ENCODE results near the gene SEZ6L2. TPM values are rescaled to one million over a fixed set of nuclear protein-coding genes. Genes with fewer than 3 reads are reported as not detected.

The SEZ6L2 gene
- total and polyA plus RNA-seq, 2 of the 13 experiments (the other 11 are each of a cell fraction or from before 2014, with no cell fraction given): 14.9 to 16.9 TPM

DNA sequence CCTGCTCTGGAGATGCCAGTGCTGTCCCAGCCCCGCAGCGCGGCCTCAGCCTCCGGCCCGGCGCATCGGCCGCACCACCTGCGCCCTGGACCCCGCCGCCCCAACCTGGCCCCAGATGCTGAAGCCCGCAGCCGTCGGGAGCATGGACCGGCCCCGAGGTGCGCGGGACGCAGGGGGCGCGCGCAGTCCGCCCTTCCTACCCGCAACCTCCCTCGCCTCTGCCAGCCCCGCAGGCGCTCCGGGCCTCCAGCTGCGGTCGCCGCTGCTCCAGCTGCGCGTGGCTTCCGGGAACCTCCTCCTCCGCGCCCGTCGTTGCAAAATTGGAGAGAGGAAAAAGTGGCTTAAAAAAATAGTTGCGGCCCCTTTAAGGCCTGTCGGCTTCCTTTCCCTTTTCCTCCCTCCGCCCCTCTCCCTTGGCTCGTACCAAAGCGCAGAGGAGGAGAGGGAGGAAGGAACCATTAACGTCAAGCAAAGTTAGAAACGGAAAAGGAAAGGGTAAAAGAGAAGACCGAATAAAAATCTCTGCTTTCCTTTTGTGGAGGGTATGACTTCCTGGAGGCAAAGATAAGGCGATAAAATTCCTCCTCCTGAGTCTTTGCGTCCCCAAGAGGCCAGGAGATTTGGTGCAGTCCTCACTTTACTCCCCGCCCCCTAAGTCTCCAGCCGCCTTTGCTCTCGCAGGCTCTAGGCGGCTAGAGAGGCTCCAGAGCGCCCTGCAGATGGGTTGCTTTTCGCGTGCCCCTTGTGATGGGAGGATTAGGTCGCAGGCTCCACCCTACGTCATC is 36.3 kb downstream of the SEZ6L2 start, which contains the start of gene CDIPT (continued):
- TF ChIP-seq SNAPC2 (CRISPR knock-in tag; IDR thresholded peaks at IDR 0.05): peak; percentile 56; the same call in 1 of the 2 replicates
- TF ChIP-seq NR2C2 (CRISPR knock-in tag; IDR thresholded peaks at IDR 0.05; ENCODE audit: borderline replicate concordance): peak; percentile 44; the same call in 1 of the 2 replicates
- TF ChIP-seq PBX3 (CRISPR knock-in tag; IDR thresholded peaks at IDR 0.05; ENCODE audit: borderline replicate concordance): no peak
- TF ChIP-seq FLYWCH1 (CRISPR knock-in tag; IDR thresholded peaks at IDR 0.05): no peak
- no peak for TF ChIP-seq NFE2 (CRISPR knock-in tag; IDR thresholded peaks at IDR 0.05)
- TF ChIP-seq FIP1L1 (IDR thresholded peaks at IDR 0.05; ENCODE audit: borderline replicate concordance, insufficient read depth, low read depth, low read length): no peak
- TF ChIP-seq HNRNPH1 (optimal IDR thresholded peaks at IDR 0.05; ENCODE audit: low read depth, low read length): no peak
- no peak for TF ChIP-seq ZNF816 (CRISPR knock-in tag; IDR thresholded peaks at IDR 0.05; ENCODE audit: borderline replicate concordance)
- 0 out of 2 replicates have a peak, but pooled peaks have one; percentile 50 for TF ChIP-seq ZNF616 (CRISPR knock-in tag; IDR thresholded peaks at IDR 0.05; ENCODE audit: low read depth)
- TF ChIP-seq HNRNPLL (IDR thresholded peaks at IDR 0.05; ENCODE audit: low read depth, low read length, poor library complexity, severe bottlenecking): peak; percentile 90
- TF ChIP-seq ZKSCAN8 (CRISPR knock-in tag; IDR thresholded peaks at IDR 0.05; ENCODE audit: borderline replicate concordance): peak; percentile 82; the same call in 1 of the 2 replicates
- TF ChIP-seq TBL1XR1 (IDR thresholded peaks at IDR 0.05; ENCODE audit: borderline replicate concordance, low read length, partially characterized antibody): peak; percentile 43
- no peak; the same call in 1 of the 2 replicates for TF ChIP-seq ZNF784 (CRISPR knock-in tag; IDR thresholded peaks at IDR 0.05; ENCODE audit: borderline replicate concordance)
- TF ChIP-seq HHEX (CRISPR knock-in tag; IDR thresholded peaks at IDR 0.05): no peak; the same call in 1 of the 2 replicates
- TF ChIP-seq ZNF326 (CRISPR knock-in tag; IDR thresholded peaks at IDR 0.05; ENCODE audit: borderline replicate concordance): no peak
- TF ChIP-seq SCMH1 (CRISPR knock-in tag; IDR thresholded peaks at IDR 0.05; ENCODE audit: borderline replicate concordance): no peak
- TF ChIP-seq ZNF652 (CRISPR knock-in tag; IDR thresholded peaks at IDR 0.05; ENCODE audit: borderline replicate concordance, low read depth): peak; percentile 58; the same call in 1 of the 2 replicates
- TF ChIP-seq POLR2A (IDR thresholded peaks at IDR 0.05; ENCODE audit: insufficient read depth in 1 of 2, low read depth in 2 of 2, low read length in 2 of 2): peak; percentile 42 to 64
- no peak for TF ChIP-seq ZC3H4 (CRISPR knock-in tag; IDR thresholded peaks at IDR 0.05; ENCODE audit: borderline replicate concordance)
- peak; percentile 87 for TF ChIP-seq KLF11 (CRISPR knock-in tag; IDR thresholded peaks at IDR 0.05)
- peak; percentile 35; the same call in 1 of the 2 replicates for TF ChIP-seq ZSCAN20 (CRISPR knock-in tag; IDR thresholded peaks at IDR 0.05; ENCODE audit: borderline replicate concordance)
- no peak for TF ChIP-seq ZNF7 (CRISPR knock-in tag; IDR thresholded peaks at IDR 0.05)
- peak; percentile 33 for TF ChIP-seq PCBP2 (optimal IDR thresholded peaks at IDR 0.05; ENCODE audit: low read depth, low read length, poor library complexity, severe bottlenecking)
- no peak for TF ChIP-seq THAP7 (CRISPR knock-in tag; IDR thresholded peaks at IDR 0.05)
- peak; percentile 73 for TF ChIP-seq SKI (IDR thresholded peaks at IDR 0.05; ENCODE audit: partially characterized antibody)
- 0 out of 2 replicates have a peak, but pooled peaks have one; percentile 52 for TF ChIP-seq KAT7 (CRISPR knock-in tag; IDR thresholded peaks at IDR 0.05; ENCODE audit: borderline replicate concordance)
- peak; percentile 52; the same call in 1 of the 2 replicates for TF ChIP-seq ZNF598 (CRISPR knock-in tag; IDR thresholded peaks at IDR 0.05; ENCODE audit: borderline replicate concordance)
- TF ChIP-seq POLR2AphosphoS5 (IDR thresholded peaks at IDR 0.05; ENCODE audit: low read depth, low read length): peak; percentile 50

Measured in HepG2 (cell line).